OCI-LY1 (cell line): Measurements from ENCODE around the gene DENND1A.

Experiments used
- H2AFZ ChIP-seq: fragments of 200-600 bp; sonication (generic), shearing (Covaris generic); 2 replicates; pipeline ENCODE4 v1.6.0; 2014; ENCODE audit warnings: antibody characterized with exemption, mild to moderate bottlenecking, low read length
- H3F3A ChIP-seq: fragments of 200-600 bp; sonication (generic), shearing (Covaris generic); 2 replicates; pipeline ENCODE4 v1.6.0; 2014; ENCODE audit warnings: mild to moderate bottlenecking, antibody characterized with exemption, low read length, moderate library complexity; ENCODE audit not compliant: insufficient read depth
- H3K27ac ChIP-seq: fragments of 200-600 bp; sonication (generic); 2 replicates; pipeline ENCODE4 v1.5.1; 2014; ENCODE audit warnings: low read length, mixed run types, mild to moderate bottlenecking, low read depth; ENCODE audit not compliant: poor library complexity, severe bottlenecking
- H3K27me3 ChIP-seq: fragments of 200-600 bp; sonication (generic); 2 replicates; pipeline ENCODE4 v1.6.0; 2014; ENCODE audit warnings: antibody characterized with exemption, mild to moderate bottlenecking, low read length, moderate library complexity; ENCODE audit not compliant: insufficient read depth
- H3K36me3 ChIP-seq: fragments of 200-600 bp; sonication (generic); 2 replicates; pipeline ENCODE4 v1.6.1; 2014; ENCODE audit warnings: mild to moderate bottlenecking, antibody characterized with exemption, low read length, moderate library complexity, mixed read lengths; ENCODE audit not compliant: insufficient read depth
- H3K4me1 ChIP-seq: fragments of 200-600 bp; sonication (generic); 2 replicates; pipeline ENCODE4 v1.5.1; 2014; ENCODE audit warnings: mild to moderate bottlenecking, low read length, moderate library complexity; ENCODE audit not compliant: insufficient read depth, severe bottlenecking
- H3K4me2 ChIP-seq: fragments of 200-600 bp; sonication (generic), shearing (Covaris generic); 2 replicates; pipeline ENCODE4 v1.6.1; 2014; ENCODE audit warnings: low read length
- H3K4me3 ChIP-seq: fragments of 200-600 bp; sonication (generic); 2 replicates; pipeline ENCODE4 v1.5.1; 2014; ENCODE audit warnings: low read length, low read depth, mild to moderate bottlenecking, mixed read lengths; ENCODE audit not compliant: poor library complexity, severe bottlenecking
- H3K79me2 ChIP-seq: fragments of 200-600 bp; shearing (Covaris generic); 2 replicates; pipeline ENCODE4 v1.6.1; 2016; ENCODE audit warnings: mixed run types, low read length, mixed read lengths; ENCODE audit not compliant: insufficient read depth
- H3K9ac ChIP-seq: fragments of 200-600 bp; sonication (generic), shearing (Covaris generic); 2 replicates; pipeline ENCODE4 v1.6.1; 2014; ENCODE audit warnings: mild to moderate bottlenecking, low read length, mixed read lengths
- H3K9me2 ChIP-seq: fragments of 200-600 bp; sonication (generic), shearing (Covaris generic); 2 replicates; pipeline ENCODE4 v1.6.1; 2014; ENCODE audit warnings: low read depth, mild to moderate bottlenecking, low read length, mixed read lengths
- H3K9me3 ChIP-seq: fragments of 200-600 bp; shearing (Covaris generic); 2 replicates; pipeline ENCODE4 v1.6.1; 2014; ENCODE audit warnings: low read length, mixed read lengths
- H4K20me1 ChIP-seq: fragments of 200-600 bp; sonication (generic), shearing (Covaris generic); 2 replicates; pipeline ENCODE4 v1.6.0; 2016; ENCODE audit warnings: mild to moderate bottlenecking, low read length; ENCODE audit not compliant: insufficient read depth
- CTCF ChIP-seq: fragments of 200-600 bp; sonication (generic), shearing (Covaris generic); IDR thresholded peaks from 2 replicates; pipeline ENCODE4 v1.5.1; 2017; ENCODE audit warnings: mild to moderate bottlenecking, antibody characterized with exemption, low read length, moderate library complexity, mixed read lengths
- EZH2 ChIP-seq: fragments of 200-600 bp; sonication (generic), shearing (Covaris generic); IDR thresholded peaks from 2 replicates; pipeline ENCODE4 v1.8.0; 2017; ENCODE audit warnings: borderline replicate concordance, mixed run types, mild to moderate bottlenecking, antibody characterized with exemption, low read length, moderate library complexity, mixed read lengths

DENND1A gene

GRCh38 chr9:123710299-123710698, 219.6 kb downstream of the DENND1A start:
- Histone ChIP-seq H2AFZ (no peak overlapping the region), H3K9me3 (no peaks in the 10 kb centered on the region), H3K4me1 (no peaks in the 10 kb centered on the region), H3K27me3 (no peaks in the 10 kb centered on the region), H3K4me3 (no peak overlapping the region), H3K9ac (no peak overlapping the region), H3K9me2 (no peaks in the 10 kb centered on the region), H3K79me2 (no peaks in the 10 kb centered on the region), H3K4me2 (no peak overlapping the region), H3F3A (no peaks in the 10 kb centered on the region), H3K36me3 (no peaks in the 10 kb centered on the region), H4K20me1 (no peaks in the 10 kb centered on the region), H3K27ac (no peak overlapping the region)
- no peak for TF ChIP-seq EZH2

GRCh38 chr9:123702483-123702882, 227.4 kb downstream of the DENND1A start:
- Histone ChIP-seq H3K9me3 (peaks cover 11% of the 10 kb centered on the region; the same call in 1 of the 2 replicates), H3K4me3 (no peak overlapping the region), H3K27ac (no peak overlapping the region), H3K4me2 (no peak overlapping the region), H3K4me1 (peaks cover 8% of the 10 kb centered on the region), H3K9ac (no peak overlapping the region), H4K20me1 (no peaks in the 10 kb centered on the region), H2AFZ (no peak overlapping the region), H3K36me3 (no peaks in the 10 kb centered on the region; the same call in 1 of the 2 replicates), H3F3A (no peaks in the 10 kb centered on the region), H3K27me3 (no peaks in the 10 kb centered on the region), H3K79me2 (no peaks in the 10 kb centered on the region), H3K9me2 (no peaks in the 10 kb centered on the region)
- no peak for TF ChIP-seq EZH2
- TF ChIP-seq CTCF: no peak

DNA sequence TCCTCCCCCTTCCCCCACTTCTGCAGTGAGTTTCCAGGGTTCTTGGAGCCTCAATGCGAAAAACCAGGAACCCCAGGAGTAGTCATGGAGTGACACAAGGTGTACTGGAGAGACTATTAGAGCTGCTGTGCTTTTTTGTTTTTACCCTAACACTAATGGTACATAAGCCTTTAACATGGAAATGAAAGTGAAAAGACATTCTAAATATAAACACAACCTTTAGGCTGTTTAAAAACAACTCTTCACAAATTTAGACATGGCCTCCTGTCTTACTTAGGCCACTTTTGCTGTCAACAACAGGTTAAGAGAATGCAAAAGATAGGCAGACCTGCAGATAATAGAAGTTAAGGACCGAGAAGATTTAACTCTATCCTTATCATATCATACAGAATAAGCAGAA, 232.2 kb downstream of the DENND1A start:
- no peaks in the 10 kb centered on the region for H3K36me3 ChIP-seq
- H3K9me2 ChIP-seq: no peaks in the 10 kb centered on the region
- no peaks in the 10 kb centered on the region for H4K20me1 ChIP-seq
- no peak overlapping the region for H3K9ac ChIP-seq
- H3K27me3 ChIP-seq: no peaks in the 10 kb centered on the region
- H3K9me3 ChIP-seq: peaks cover 11% of the 10 kb centered on the region; the same call in 1 of the 2 replicates
- H3K4me3 ChIP-seq: no peak overlapping the region
- H2AFZ ChIP-seq: no peak overlapping the region
- TF ChIP-seq CTCF (no peak), EZH2 (no peak)
- H3F3A ChIP-seq: no peaks in the 10 kb centered on the region
- peak overlapping the region; percentile 25; the same call in 1 of the 2 replicates for H3K4me2 ChIP-seq
- H3K79me2 ChIP-seq: no peaks in the 10 kb centered on the region
- H3K27ac ChIP-seq: no peak overlapping the region
- peaks cover 10% of the 10 kb centered on the region for H3K4me1 ChIP-seq

GRCh38 chr9:123696476-123696875, 233.4 kb downstream of the DENND1A start:
- no peaks in the 10 kb centered on the region for H4K20me1 ChIP-seq
- H3K36me3 ChIP-seq: no peaks in the 10 kb centered on the region
- H3K4me3 ChIP-seq: no peak overlapping the region
- no peak for TF ChIP-seq CTCF
- no peak for TF ChIP-seq EZH2
- H3K27ac ChIP-seq: no peak overlapping the region
- H3K27me3 ChIP-seq: no peaks in the 10 kb centered on the region
- no peak overlapping the region for H3K4me2 ChIP-seq
- H3F3A ChIP-seq: no peaks in the 10 kb centered on the region
- no peak overlapping the region for H3K9ac ChIP-seq
- H2AFZ ChIP-seq: no peak overlapping the region
- H3K9me2 ChIP-seq: no peaks in the 10 kb centered on the region
- H3K79me2 ChIP-seq: no peaks in the 10 kb centered on the region
- peaks cover 3% of the 10 kb centered on the region; the same call in 1 of the 2 replicates for H3K9me3 ChIP-seq
- H3K4me1 ChIP-seq: peaks cover 12% of the 10 kb centered on the region
